HepG2 (cell line): ENCODE data around the gene HNRNPL. TPM values are rescaled to one million over a fixed set of nuclear protein-coding genes. Genes with fewer than 3 reads are reported as not detected.
A peak's percentile ranks its signal among the peaks of the same experiment; 100 is the strongest.

ENCODE experiments used
- CBFB ChIP-seq: sonication (generic); formaldehyde crosslinking; IDR thresholded peaks from 2 replicates; pipeline ENCODE4 v1.4.0; 2020; ENCODE audit warnings: missing genetic modification reagents
- CBX1 ChIP-seq: IDR thresholded peaks from one replicate; pipeline ENCODE4 v1.6.1; 2016; ENCODE audit warnings: antibody characterized with exemption, low read depth
- HDAC1 ChIP-seq: sonication (generic); formaldehyde crosslinking; IDR thresholded peaks from 2 replicates; pipeline ENCODE4 v1.5.1; 2020; ENCODE audit warnings: mild to moderate bottlenecking, missing genetic modification reagents
- SNRNP70 ChIP-seq: fragments of 200-400 bp; formaldehyde crosslinking; IDR thresholded peaks from 2 replicates; pipeline ENCODE4 v1.6.1; 2017; ENCODE audit warnings: mild to moderate bottlenecking, low read depth, low read length, moderate library complexity
- TCF12 ChIP-seq, 2 experiments: fragments of 450-650 bp in 1 of 2; sonication (generic) in 1 of 2; formaldehyde crosslinking in 1 of 2; IDR thresholded peaks; 2 replicates each; pipeline versions ENCODE4 v1.6.1 to v1.8.0; 2017 to 2022; ENCODE audit warnings: antibody characterized with exemption in 1 of 2, mild to moderate bottlenecking in 1 of 2, missing genetic modification reagents in 1 of 2, moderate library complexity in 1 of 2
- TGIF2 ChIP-seq: IDR thresholded peaks from 2 replicates; pipeline ENCODE4 v1.6.1; 2016; ENCODE audit warnings: control low read depth, missing compliant biosample characterization
- ZIK1 ChIP-seq: sonication (generic); formaldehyde crosslinking; IDR thresholded peaks from 2 replicates; pipeline ENCODE4 v1.5.0; 2020; ENCODE audit warnings: mild to moderate bottlenecking, low read depth, missing genetic modification reagents, borderline replicate concordance
- ZNF251 ChIP-seq: sonication (generic); formaldehyde crosslinking; IDR thresholded peaks from 2 replicates; pipeline ENCODE4 v1.9.0; 2021; ENCODE audit warnings: mild to moderate bottlenecking, missing genetic modification reagents
- polyA plus RNA-seq, 8 experiments: library from polyadenylated mRNA; depleted of rRNA in 3 of 8; stranded (reverse) in 7 of 8; unstranded in 1 of 8; fragments of >200 nt; fragmentation: Illumina TruSeq in 4 of 8; extraction: Trizol in 4 of 8; gene quantifications; 2 replicates each; pipeline versions ENCODE4 v1.2.1 to v1.2.3, GENCODE V29; 2011 to 2016; ENCODE audit warnings: low read depth in 4 of 8, missing spikeins in 1 of 8, mixed read lengths in 1 of 8; ENCODE audit not compliant: insufficient read depth in 1 of 8
- total RNA-seq, 5 experiments: library from RNA; depleted of rRNA; stranded (reverse); fragments of >200 nt; fragmentation: Illumina TruSeq; extraction: Trizol; gene quantifications; 2 replicates each; pipeline ENCODE4 v1.2.3, GENCODE V29; 2016; ENCODE audit warnings: low read depth in 1 of 5
- TF ChIP-seq, protein P1 (sequence below), 2 experiments: sonication (generic) in 1 of 2; formaldehyde crosslinking in 1 of 2; IDR thresholded peaks; 2 replicates each; pipeline versions ENCODE4 v1.4.0 to v1.6.1; 2018 to 2020; ENCODE audit warnings: missing genetic modification reagents in 2 of 2, borderline replicate concordance in 1 of 2, low read depth in 1 of 2, mild to moderate bottlenecking in 1 of 2, missing biosample characterization in 1 of 2
- TF ChIP-seq, protein P2 (sequence below): sonication (generic); formaldehyde crosslinking; IDR thresholded peaks from 2 replicates; pipeline ENCODE4 v1.4.0; 2020; ENCODE audit warnings: missing genetic modification reagents
- TF ChIP-seq, protein P3 (sequence below): sonication (generic); formaldehyde crosslinking; IDR thresholded peaks from 2 replicates; pipeline ENCODE4 v1.8.1; 2023; ENCODE audit warnings: mild to moderate bottlenecking, moderate library complexity, missing genetic modification reagents
- TF ChIP-seq, protein P4 (sequence below): sonication (generic); formaldehyde crosslinking; conservative IDR thresholded peaks from 2 replicates; pipeline ENCODE4 v1.4.0; 2020; ENCODE audit warnings: mild to moderate bottlenecking, missing genetic modification reagents, moderate library complexity
- TF ChIP-seq, protein P5 (sequence below): IDR thresholded peaks from 2 replicates; pipeline ENCODE4 v1.6.1; 2016; ENCODE audit warnings: mild to moderate bottlenecking

HNRNPL gene
- total and polyA plus RNA-seq, 2 of the 13 experiments (the other 11 are each of a cell fraction or from before 2014, with no cell fraction given): 156 to 278 TPM

DNA sequence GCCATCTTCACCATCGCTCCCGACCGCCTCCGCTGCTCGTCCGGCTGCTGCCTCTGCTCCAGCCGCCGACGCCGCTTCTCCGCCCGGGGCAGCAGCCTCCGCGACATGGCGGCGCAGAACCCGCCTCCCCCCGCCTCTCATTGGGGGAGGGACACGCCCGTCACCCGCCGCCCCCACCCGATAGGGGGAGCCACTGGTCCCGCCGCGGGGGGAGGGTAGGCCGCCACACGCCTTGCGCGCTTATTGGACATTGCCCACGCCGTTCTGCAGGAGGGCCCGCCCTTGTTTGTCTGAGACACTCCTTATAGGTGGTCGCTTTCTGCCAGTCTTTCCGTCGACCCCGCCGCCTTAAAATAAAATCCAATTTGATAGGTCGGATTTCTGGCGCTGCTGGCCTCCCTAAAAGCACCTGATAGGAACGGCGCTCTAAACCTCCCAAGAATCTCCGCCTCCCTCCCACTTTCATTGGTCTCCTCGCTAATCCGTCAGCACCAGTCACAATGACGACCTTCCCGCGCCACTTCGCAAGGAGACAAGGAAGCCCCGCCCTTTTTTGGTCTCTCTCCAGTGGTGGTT is at the start of gene HNRNPL (continued):
- TF ChIP-seq CBX1 (no peak), HDAC1 (CRISPR knock-in tag) (peak; percentile 44; the same call in 1 of the 2 replicates), ZNF251 (CRISPR knock-in tag) (no peak), TGIF2 (no peak), CBFB (CRISPR knock-in tag) (0 out of 2 replicates have a peak, but pooled peaks have one; percentile 38), TCF12 (IDR thresholded peaks at IDR 0.05) (no peak), TCF12 (CRISPR knock-in tag; IDR thresholded peaks at IDR 0.05) (no peak), SNRNP70 (no peak), ZIK1 (CRISPR knock-in tag) (0 out of 2 replicates have a peak, but pooled peaks have one; percentile 37)
- TF ChIP-seq, protein P1, sequence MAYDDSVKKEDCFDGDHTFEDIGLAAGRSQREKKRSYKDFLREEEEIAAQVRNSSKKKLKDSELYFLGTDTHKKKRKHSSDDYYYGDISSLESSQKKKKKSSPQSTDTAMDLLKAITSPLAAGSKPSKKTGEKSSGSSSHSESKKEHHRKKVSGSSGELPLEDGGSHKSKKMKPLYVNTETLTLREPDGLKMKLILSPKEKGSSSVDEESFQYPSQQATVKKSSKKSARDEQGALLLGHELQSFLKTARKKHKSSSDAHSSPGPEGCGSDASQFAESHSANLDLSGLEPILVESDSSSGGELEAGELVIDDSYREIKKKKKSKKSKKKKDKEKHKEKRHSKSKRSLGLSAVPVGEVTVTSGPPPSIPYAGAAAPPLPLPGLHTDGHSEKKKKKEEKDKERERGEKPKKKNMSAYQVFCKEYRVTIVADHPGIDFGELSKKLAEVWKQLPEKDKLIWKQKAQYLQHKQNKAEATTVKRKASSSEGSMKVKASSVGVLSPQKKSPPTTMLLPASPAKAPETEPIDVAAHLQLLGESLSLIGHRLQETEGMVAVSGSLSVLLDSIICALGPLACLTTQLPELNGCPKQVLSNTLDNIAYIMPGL (CRISPR knock-in tag; IDR thresholded peaks at IDR 0.05; ENCODE audit: borderline replicate concordance in 1 of 2, low read depth in 1 of 2): 0 out of 4 replicates have a peak, but pooled peaks of 1 of the 2 experiments have one; percentile 8
- TF ChIP-seq, protein P2, sequence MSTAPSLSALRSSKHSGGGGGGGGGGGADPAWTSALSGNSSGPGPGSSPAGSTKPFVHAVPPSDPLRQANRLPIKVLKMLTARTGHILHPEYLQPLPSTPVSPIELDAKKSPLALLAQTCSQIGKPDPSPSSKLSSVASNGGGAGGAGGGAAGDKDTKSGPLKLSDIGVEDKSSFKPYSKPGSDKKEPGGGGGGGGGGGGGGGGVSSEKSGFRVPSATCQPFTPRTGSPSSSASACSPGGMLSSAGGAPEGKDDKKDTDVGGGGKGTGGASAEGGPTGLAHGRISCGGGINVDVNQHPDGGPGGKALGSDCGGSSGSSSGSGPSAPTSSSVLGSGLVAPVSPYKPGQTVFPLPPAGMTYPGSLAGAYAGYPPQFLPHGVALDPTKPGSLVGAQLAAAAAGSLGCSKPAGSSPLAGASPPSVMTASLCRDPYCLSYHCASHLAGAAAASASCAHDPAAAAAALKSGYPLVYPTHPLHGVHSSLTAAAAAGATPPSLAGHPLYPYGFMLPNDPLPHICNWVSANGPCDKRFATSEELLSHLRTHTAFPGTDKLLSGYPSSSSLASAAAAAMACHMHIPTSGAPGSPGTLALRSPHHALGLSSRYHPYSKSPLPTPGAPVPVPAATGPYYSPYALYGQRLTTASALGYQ (CRISPR knock-in tag): no peak
- TF ChIP-seq, protein P3, sequence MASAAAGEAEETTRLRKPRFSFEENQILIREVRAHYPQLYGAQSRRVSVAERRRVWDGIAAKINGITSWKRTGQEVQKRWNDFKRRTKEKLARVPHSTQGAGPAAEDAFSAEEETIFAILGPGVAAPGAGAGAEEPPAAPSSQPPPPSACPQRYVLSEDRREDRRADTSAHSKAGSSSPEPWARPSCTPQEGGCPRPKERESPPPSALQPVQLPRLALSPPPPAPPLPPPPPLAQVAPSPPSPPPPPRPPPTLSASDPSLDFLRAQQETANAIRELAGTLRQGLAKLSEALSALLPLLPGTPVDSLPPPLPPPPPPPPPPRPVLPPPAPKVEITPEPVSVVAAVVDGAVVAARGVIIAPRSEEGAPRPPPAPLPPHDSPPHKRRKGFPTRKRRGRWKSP (CRISPR knock-in tag): no peak
- TF ChIP-seq, protein P4, sequence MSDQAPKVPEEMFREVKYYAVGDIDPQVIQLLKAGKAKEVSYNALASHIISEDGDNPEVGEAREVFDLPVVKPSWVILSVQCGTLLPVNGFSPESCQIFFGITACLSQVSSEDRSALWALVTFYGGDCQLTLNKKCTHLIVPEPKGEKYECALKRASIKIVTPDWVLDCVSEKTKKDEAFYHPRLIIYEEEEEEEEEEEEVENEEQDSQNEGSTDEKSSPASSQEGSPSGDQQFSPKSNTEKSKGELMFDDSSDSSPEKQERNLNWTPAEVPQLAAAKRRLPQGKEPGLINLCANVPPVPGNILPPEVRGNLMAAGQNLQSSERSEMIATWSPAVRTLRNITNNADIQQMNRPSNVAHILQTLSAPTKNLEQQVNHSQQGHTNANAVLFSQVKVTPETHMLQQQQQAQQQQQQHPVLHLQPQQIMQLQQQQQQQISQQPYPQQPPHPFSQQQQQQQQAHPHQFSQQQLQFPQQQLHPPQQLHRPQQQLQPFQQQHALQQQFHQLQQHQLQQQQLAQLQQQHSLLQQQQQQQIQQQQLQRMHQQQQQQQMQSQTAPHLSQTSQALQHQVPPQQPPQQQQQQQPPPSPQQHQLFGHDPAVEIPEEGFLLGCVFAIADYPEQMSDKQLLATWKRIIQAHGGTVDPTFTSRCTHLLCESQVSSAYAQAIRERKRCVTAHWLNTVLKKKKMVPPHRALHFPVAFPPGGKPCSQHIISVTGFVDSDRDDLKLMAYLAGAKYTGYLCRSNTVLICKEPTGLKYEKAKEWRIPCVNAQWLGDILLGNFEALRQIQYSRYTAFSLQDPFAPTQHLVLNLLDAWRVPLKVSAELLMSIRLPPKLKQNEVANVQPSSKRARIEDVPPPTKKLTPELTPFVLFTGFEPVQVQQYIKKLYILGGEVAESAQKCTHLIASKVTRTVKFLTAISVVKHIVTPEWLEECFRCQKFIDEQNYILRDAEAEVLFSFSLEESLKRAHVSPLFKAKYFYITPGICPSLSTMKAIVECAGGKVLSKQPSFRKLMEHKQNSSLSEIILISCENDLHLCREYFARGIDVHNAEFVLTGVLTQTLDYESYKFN (CRISPR knock-in tag): 0 out of 2 replicates have a peak, but pooled peaks have one; percentile 7
- TF ChIP-seq, protein P5, sequence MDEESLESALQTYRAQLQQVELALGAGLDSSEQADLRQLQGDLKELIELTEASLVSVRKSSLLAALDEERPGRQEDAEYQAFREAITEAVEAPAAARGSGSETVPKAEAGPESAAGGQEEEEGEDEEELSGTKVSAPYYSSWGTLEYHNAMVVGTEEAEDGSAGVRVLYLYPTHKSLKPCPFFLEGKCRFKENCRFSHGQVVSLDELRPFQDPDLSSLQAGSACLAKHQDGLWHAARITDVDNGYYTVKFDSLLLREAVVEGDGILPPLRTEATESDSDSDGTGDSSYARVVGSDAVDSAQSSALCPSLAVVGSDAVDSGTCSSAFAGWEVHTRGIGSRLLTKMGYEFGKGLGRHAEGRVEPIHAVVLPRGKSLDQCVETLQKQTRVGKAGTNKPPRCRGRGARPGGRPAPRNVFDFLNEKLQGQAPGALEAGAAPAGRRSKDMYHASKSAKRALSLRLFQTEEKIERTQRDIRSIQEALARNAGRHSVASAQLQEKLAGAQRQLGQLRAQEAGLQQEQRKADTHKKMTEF (CRISPR knock-in tag): no peak
